ENCODE results near the gene SRXN1. TPM values are rescaled to one million over a fixed set of nuclear protein-coding genes. Genes with fewer than 3 reads are reported as not detected.
"Not testable (repeated sequence)": the region's sequence is repeated elsewhere in the genome, so short reads cannot be mapped to it uniquely, and the experiment has no call there.

The SRXN1 gene
- total RNA-seq (2014; rRNA removed; shearing (Covaris generic); ENCODE audit: low replicate concordance): 57.8 and 80.0 TPM in 2 replicates

- peak within 1 kb of the TSS; percentile 76 for H3K4me3 ChIP-seq
- H3K36me3 ChIP-seq: peaks cover 18% of the 10 kb centered on the region
- H3K9me3 ChIP-seq: no peaks in the 10 kb centered on the region
- H3K27me3 ChIP-seq: no peaks in the 10 kb centered on the region
- peak; percentile 90 for DNase-seq
These were observed at the start of gene SRXN1 for GRCh38 chr20:653110-653589. Gene SRXN1, minus strand, starts transcription at chr20:653200. Its CDS starts 15 bp downstream, at chr20:653185.

GRCh38 chr20:701401-702129, 48.6 kb upstream of the SRXN1 start:
- Histone ChIP-seq H3K4me3 (no peak overlapping the region), H3K27me3 (no peaks in the 10 kb centered on the region), H3K9me3 (no peaks in the 10 kb centered on the region), H3K36me3 (no peaks in the 10 kb centered on the region)
- DNase-seq: no peak

- H3K27me3 ChIP-seq: no peaks in the 10 kb centered on the region
- H3K9me3 ChIP-seq: no peaks in the 10 kb centered on the region
- no peak for DNase-seq
- H3K4me3 ChIP-seq: no peak overlapping the region
- no peaks in the 10 kb centered on the region for H3K36me3 ChIP-seq
These were observed 46.9 kb upstream of the SRXN1 start for GRCh38 chr20:699811-700338.

DNA sequence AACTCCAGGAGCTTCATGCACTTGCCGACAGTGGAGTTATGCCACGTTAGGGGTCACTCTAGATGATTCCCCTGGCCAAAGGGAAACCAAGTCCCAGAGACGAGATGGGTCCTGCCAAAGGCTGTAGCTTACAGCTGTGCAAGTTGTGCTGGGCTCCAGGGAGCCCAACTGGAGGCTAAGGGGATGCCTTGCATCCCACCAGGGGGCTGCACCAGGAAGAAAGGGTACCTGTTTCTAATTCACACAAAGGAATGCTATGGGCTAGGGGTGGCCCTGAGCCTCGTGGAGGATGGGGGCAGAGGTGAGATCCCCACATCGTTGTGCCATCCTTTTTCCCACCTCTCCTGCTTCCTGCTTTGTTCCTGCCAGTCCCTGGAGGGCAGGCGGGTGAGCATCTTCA, 46.3 kb upstream of the SRXN1 start:
- no peak for DNase-seq
- Histone ChIP-seq H3K27me3 (no peaks in the 10 kb centered on the region), H3K9me3 (no peaks in the 10 kb centered on the region)

GRCh38 chr20:698276-698675, 45.3 kb upstream of the SRXN1 start:
- H3K4me3 ChIP-seq: no peak overlapping the region
- no peaks in the 10 kb centered on the region for H3K36me3 ChIP-seq
- H3K9me3 ChIP-seq: no peaks in the 10 kb centered on the region
- H3K27me3 ChIP-seq: no peaks in the 10 kb centered on the region
- DNase-seq: no peak

More for the DNA sequence above, 46.3 kb upstream of the SRXN1 start:
- Histone ChIP-seq H3K36me3 (no peaks in the 10 kb centered on the region), H3K4me3 (no peak overlapping the region)

DNA sequence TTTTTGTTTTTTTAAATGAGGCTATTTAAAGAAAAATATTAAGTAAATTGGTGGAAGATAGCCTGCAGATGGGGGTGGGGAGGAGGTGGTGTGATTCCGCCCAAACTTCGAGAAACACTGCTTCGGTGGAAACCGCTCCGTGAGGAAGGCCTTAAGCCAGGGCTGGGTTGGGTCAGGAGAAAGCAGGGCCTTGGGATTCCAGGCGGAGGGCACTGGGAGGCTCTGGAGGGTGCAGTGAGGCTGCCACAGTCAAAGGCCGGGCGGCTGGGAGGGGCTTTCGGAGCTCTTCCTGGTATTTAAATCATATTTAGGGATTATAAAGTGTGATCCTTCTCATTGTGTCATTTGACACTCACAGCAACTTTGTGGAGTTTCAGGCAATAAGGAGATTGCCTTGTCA, 44.8 kb upstream of the SRXN1 start:
- Histone ChIP-seq H3K4me3 (no peak overlapping the region), H3K9me3 (no peaks in the 10 kb centered on the region), H3K27me3 (no peaks in the 10 kb centered on the region), H3K36me3 (no peaks in the 10 kb centered on the region)
- no peak for DNase-seq

- Histone ChIP-seq H3K27me3 (no peaks in the 10 kb centered on the region), H3K36me3 (no peaks in the 10 kb centered on the region), H3K4me3 (no peak overlapping the region), H3K9me3 (no peaks in the 10 kb centered on the region)
- DNase-seq: no peak
These were observed 42.3 kb upstream of the SRXN1 start for GRCh38 chr20:695165-695866.

DNA sequence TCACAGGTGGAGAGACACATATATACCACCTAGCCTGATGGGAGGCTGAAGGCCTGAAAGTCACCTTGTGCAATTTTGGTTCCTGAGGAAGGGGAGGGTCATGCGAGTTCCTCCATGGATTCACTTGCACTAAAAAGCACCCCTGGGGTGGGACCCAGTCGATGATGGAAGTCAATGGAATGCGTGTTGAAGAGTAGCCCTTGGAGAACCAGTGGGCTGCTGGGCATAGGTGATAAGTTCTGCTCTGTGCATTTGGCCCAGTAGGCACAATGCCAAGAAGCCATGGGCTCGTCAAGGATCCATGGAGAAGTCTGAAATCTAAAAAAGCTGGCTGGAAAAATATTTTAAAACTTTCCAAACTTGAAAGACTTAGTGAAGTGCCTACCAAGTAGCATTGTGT, 41.5 kb upstream of the SRXN1 start:
- DNase-seq: no peak
- Histone ChIP-seq H3K27me3 (no peaks in the 10 kb centered on the region), H3K9me3 (no peaks in the 10 kb centered on the region), H3K36me3 (no peaks in the 10 kb centered on the region), H3K4me3 (no peak overlapping the region)

DNA sequence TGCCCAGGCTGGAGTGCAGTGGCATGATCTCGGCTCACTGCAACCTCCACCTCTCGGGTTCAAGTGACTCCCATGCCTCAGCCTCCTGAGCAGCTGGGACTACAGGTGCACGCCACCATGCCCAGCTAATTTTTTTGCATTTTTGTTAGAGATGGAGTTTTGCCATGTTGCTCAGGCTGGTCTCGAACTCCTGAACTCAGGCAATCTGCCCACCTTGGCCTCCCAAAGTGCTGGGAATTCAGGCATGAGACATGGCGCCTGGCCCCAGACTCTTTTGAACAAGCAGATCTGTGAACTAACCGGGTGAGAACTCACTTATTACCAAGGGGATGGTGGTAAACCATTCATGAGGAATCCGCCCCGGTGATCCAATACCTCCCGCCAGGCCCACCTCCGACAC, 40.8 kb upstream of the SRXN1 start:
- not testable (repeated sequence) for H3K4me3 ChIP-seq, DNase-seq, H3K27me3 ChIP-seq, H3K9me3 ChIP-seq, H3K36me3 ChIP-seq

DNA sequence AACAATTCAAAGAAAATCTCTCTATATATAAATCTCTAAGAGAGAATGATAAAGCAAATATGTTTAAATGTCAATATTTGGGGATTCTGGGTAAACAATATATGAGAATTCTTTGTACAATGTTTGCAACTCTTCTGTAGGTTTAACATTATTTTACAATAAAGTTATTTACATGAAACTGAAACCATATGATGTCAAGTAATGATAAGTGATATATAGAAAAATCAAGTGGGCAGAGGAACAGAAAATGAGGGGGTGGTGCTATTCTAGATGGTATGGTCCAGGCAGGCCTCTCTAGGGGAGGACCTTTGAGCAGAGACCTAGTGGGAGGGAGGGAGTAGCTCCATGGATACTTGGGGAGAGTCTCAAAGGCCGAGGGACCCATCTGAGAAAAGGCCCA, 39.0 kb upstream of the SRXN1 start:
- Histone ChIP-seq H3K27me3 (no peaks in the 10 kb centered on the region), H3K4me3 (no peak overlapping the region), H3K9me3 (no peaks in the 10 kb centered on the region), H3K36me3 (no peaks in the 10 kb centered on the region)
- DNase-seq: no peak

DNA sequence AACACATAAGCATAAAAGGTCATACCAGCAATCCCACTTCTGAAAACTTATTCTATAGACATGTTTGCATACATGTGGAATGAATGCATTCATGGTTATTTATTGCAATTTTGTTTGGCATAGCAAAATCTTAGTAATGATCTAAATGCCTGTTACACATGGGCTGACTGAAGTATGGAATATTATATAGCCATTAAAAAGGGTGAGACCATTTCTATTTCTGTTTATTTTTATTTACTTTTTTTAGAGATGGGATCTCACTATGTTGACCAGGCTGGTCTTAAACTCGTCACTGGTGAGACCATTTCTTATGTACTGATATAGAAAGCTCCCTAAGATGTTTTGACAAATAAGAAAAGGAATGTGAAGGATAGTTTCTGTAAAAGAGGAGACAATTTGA, 36.9 kb upstream of the SRXN1 start:
- Histone ChIP-seq H3K36me3 (no peaks in the 10 kb centered on the region), H3K27me3 (no peaks in the 10 kb centered on the region), H3K4me3 (no peak overlapping the region), H3K9me3 (no peaks in the 10 kb centered on the region)
- DNase-seq: no peak

- Histone ChIP-seq H3K9me3 (no peaks in the 10 kb centered on the region), H3K27me3 (no peaks in the 10 kb centered on the region), H3K36me3 (no peaks in the 10 kb centered on the region), H3K4me3 (no peak overlapping the region)
- no peak for DNase-seq
These were observed 36.3 kb upstream of the SRXN1 start for GRCh38 chr20:689348-689747.

DNA sequence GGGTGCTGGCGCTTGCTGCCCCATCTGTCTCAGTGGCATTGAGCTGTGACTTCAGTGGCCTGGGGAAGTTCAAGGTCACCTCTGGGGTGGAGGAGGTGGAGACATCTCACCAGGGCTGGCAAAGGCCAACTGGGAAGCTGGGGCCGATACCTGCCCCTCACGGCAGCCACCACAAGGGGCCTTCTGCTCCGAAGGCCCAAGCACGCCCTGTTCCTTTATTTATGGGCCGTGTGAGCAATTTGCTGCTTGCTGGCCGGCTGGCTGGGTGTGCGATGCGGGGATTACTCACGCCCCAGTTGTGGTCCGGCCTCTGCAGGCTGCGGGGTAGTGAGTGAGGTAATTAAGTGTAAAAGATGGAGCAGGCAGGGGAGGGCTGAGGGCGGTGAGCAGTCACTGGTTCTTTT, 35.8 kb upstream of the SRXN1 start:
- H3K36me3 ChIP-seq: no peaks in the 10 kb centered on the region
- peak; percentile 30 for DNase-seq
- H3K4me3 ChIP-seq: no peak overlapping the region
- no peaks in the 10 kb centered on the region for H3K9me3 ChIP-seq
- no peaks in the 10 kb centered on the region for H3K27me3 ChIP-seq

DNA sequence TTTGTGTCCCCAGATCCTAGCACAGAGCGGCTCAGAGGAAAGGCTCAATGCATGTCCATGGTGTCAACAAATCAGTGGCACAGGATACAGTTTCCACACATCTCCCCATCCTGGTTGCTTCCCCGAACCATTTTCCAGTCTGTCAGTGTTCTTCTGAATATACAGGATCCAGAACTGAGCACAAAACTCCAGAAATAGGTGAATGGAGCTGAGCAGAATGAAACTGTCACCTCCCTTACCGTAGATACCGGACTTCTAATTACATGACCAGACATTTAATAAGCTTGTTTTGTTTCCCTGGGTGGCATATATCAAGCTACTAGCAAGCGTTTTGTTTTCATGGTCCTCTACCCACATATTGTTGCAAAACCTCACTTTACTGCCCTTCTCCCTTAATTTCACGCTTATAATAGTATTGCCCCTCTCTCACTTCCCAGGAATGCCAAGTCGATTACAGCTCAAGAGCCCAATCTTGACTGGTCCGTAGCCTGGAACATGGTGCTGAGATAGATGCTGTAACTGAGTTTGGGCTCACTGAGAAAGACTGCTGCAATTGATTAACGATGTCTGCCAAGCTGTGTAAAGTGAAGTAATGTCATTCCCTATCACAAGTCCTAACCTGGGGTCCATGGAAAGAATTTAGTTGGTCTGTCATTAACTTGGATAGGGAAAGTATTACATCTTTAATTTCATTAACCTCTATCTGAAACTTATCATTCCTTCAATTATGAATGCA, 34.6 kb upstream of the SRXN1 start:
- no peaks in the 10 kb centered on the region for H3K27me3 ChIP-seq
- DNase-seq: no peak

GRCh38 chr20:684676-685319, 31.8 kb upstream of the SRXN1 start:
- no peaks in the 10 kb centered on the region for H3K9me3 ChIP-seq
- no peaks in the 10 kb centered on the region for H3K36me3 ChIP-seq
- H3K27me3 ChIP-seq: no peaks in the 10 kb centered on the region
- DNase-seq: no peak
- no peak overlapping the region for H3K4me3 ChIP-seq

More for the DNA sequence above, 34.6 kb upstream of the SRXN1 start:
- no peak overlapping the region for H3K4me3 ChIP-seq
- H3K9me3 ChIP-seq: no peaks in the 10 kb centered on the region
- no peaks in the 10 kb centered on the region for H3K36me3 ChIP-seq

- Histone ChIP-seq H3K4me3 (no peak overlapping the region), H3K27me3 (no peaks in the 10 kb centered on the region), H3K9me3 (no peaks in the 10 kb centered on the region), H3K36me3 (no peaks in the 10 kb centered on the region)
- no peak for DNase-seq
These were observed 29.1 kb upstream of the SRXN1 start for GRCh38 chr20:682123-682522.

All from MG63 (cell line).